ENCODE results near the gene CAP2. TPM values are rescaled to one million over a fixed set of nuclear protein-coding genes. Genes with fewer than 3 reads are reported as not detected.

CAP2 gene
- total RNA-seq, 1 donor from 2014 or later, result 7.1 TPM

DNA sequence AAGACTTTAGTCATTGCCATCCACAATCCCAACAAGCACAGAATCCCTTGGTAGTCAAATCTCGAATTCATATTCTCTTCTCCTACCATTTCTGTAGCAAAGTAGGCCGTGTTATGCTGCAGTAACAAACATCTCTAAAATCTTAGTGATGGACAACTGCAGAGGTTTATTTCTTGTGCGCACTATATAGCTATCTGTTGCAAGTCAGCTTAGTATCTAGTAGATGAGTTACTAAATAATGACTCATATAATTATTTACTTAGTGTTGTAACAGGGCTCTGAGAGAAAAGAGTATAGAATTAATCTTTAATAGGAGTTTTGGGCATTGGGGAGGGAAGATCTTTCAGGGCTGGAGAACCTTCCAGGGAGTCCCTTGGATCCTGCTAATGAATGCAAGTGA is 73.3 kb downstream of the CAP2 start:
- intact Hi-C loops (cut with DNase I), result no loop called here
- ATAC-seq (no peak), DNase-seq (ENCODE audit: low spot score) (no peak)

DNA sequence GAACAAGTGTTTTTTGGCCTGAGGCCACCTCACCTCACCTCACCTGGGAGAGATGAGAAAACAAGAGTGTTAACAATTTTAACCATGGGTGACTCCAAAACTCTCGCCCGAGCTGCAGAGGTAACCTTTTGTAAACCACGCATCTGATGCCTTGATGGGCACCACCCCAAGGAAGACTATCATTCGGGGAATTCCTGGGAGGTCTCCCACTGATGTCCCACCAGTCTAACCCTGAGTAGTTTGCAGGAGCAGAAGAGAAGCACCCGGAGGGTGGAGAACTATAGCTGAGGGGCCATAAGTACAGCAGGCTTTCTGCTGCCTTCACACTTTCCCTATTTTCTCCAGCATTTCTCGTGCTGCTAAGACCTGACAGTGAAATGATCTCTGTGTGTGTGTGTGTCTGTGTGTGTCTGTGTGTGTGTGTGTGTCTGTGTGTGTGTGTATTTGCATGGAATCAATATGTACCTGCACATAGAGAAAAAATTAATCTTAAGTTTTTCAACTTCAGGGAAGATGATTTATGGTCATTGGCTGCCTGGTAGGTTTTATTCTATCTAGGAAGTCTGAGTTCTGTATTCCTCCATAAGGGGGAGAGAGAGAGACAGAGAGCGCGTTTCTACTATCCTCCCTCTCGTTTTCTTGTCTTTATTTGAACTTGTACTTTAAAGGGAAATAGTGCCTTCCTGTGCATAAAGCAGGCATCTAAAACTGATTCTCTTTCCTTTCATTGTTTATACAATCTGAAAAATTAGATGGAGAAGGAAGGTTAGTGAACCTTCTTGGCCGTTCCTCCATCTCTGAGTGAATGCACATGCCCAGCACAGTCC is 75.8 kb downstream of the CAP2 start:
- intact Hi-C loops (cut with DNase I), result no loop called here
- ATAC-seq (peak; percentile 57), DNase-seq (ENCODE audit: low spot score) (no peak)

DNA sequence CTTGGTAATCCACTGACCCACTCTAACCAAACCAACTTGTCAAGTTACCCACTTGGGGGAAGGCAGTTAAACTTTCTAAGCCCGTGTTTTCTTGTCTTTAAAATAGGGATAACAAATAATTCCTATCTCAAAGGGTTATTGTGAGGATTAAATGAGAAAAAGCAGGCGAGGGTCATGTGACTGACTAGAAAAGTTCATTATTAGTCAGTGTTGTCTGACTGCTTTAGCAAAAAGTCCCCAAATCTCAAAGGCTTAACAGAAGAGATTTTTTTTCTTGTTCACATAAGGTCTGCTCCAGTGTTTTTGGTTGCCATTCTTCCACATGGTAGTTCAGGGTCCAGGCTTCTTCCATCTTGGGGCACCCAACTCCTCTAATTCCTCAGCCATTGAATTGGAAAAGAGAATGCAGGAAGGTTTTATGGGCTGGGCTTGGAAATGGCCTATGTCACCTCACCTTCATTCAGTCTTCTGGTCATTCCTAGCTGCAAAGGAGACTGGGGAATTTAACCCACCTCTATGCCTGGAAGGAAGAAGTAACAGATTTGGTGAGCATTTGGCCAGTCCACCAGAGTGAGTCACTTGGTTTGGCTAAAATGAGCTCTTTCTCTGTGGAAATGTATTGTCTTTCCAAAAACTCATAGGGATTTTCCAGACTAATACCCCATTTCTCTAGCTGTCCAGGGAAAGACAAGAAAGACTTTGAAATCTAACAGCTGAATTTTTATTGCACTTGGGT is 77.0 kb downstream of the CAP2 start:
- intact Hi-C loops (cut with DNase I), result no loop called here
- DNase-seq (ENCODE audit: low spot score) (no peak), ATAC-seq (peak; percentile 54)

DNA sequence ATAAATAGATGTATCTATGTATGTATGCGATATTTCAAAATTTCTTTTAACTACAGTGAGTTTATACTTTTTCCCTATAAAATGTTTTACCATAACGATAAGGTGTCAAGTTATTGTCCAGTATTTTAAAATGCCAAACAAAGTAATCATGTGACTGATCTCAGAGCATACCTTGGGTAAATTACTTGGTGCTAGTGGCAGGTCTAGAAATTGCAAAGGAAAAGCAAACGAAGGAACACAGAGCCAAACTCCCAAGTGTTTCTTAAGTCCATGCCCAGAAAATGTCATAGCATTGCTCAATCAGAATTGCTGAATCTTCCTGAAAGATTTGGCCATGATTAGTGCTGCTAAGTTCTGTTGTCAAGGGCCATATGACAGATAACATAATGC is 77.5 kb downstream of the CAP2 start:
- DNase-seq (ENCODE audit: low spot score), result no peak
- peak; percentile 90 for ATAC-seq
- intact Hi-C loops (cut with DNase I), result no loop called here

DNA sequence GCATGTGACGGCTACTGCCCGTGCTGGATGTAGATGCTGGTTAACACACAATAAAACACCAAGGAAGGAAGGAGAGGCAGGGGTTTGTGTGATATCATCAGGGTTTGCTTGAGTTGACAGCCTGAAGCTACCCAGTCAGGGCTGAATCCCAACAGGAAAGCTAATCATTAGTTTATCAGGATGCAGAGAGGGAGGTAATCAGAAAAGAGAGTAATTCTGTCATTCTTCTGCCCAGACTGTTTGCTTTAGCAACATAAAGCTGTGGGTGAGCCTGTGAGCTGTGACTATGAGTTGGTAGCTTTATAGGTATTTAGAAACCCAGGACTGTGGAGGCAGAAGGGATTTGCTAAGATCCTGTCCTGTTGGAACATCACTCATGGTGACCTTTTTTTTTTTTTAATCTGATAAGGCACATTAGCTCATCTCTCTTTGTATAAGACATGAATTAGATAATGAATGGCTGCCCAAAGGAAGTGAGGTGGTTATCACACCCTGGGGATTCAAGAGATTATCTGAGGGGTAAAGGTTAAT is 79.3 kb downstream of the CAP2 start:
- no peak for DNase-seq (ENCODE audit: low spot score)
- ATAC-seq, result no peak
- intact Hi-C loops (cut with DNase I), result no loop called here

DNA sequence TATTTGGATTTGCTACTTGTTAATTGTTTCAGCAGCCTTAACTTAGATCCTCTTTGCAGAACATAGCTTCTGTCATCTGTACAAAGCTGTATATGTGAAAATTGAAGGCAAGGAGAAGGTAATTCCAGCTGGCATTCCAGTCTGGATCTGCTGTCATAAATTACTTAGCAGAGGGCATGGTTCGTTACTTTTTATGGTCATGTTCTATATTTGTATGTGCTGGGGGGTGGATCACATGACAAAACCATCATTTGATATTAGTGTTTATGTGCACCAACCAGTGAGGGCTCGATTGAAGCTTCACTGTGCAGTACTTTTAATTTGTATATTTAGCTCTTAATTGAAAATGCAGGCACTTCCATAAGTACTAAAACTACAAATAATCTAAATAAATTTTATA is 80.2 kb downstream of the CAP2 start:
- ATAC-seq (no peak), DNase-seq (ENCODE audit: low spot score) (no peak)
- intact Hi-C loops (cut with DNase I), result no loop called here

DNA sequence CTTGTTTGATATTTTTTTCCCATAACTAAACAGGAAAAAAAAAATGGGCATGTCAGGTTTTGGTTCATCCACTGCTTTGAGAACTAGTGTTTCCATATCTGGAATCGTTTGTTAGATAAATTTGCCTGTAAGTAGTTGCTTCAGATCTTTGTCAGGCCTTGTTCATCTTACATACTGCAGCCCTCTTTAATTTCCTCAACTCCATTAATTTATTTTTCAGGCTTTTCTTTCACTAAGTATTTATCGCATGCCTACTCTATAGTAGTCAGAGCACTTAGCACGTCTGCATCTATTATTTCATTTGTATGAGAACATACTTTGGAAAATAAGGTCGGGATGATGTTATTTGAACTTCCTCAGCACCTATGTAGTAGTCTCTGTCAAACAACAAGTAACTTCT is 80.9 kb downstream of the CAP2 start:
- intact Hi-C loops (cut with DNase I), result no loop called here

DNA sequence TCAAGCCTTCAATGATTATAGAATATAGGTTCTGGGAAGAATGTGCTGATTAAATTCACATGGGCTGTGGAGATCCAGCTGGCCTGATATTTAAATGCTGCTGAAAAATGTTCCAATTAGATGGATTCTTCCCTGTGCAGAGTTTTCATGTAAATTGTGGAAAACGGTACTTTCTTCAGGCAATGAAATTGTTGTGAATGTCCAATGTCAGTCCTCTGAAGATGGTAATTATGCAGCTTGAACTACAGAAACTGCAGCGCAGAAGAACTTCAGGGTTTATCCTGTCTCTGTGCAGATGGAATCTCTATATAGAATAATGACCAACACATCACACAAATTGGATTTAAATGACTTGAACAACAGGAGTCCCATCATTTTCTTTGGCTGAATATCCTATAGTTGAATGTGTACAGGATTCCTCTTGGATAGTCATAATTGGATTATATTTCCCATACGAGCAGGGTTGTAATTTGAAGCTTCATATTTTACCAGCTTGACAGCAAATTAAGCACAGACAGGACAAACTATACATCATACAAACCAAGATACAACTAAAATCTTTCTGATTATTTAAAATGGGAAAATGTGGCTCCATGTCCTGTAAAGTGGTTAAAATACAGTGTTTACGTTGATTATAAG is 82.3 kb downstream of the CAP2 start:
- DNase-seq (ENCODE audit: low spot score), result no peak
- no peak for ATAC-seq
- intact Hi-C loops (cut with DNase I), result no loop called here

More for the DNA sequence above, 80.9 kb downstream of the CAP2 start:
- no peak for ATAC-seq
- no peak for DNase-seq (ENCODE audit: low spot score)

DNA sequence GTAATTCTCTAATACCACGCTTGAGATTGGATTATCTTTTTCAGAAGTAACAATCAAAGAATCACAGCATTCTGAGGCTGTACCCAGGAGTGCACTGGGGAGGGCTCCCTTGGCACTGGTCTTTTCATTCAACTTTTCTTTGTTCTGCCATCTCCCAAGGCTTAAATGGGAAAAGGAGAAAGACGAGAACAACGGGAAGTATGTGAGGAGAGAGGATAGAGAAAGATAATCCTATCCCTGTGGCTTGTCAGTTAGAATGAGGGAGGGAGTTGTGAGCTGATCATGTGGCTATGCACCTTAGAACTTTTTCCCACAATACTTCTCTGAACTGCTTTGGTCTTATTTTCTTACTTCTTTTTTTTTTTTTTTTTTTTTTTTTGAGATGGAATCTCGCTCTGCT is 83.1 kb downstream of the CAP2 start:
- intact Hi-C loops (cut with DNase I), result no loop called here
- DNase-seq (ENCODE audit: low spot score), result no peak

DNA sequence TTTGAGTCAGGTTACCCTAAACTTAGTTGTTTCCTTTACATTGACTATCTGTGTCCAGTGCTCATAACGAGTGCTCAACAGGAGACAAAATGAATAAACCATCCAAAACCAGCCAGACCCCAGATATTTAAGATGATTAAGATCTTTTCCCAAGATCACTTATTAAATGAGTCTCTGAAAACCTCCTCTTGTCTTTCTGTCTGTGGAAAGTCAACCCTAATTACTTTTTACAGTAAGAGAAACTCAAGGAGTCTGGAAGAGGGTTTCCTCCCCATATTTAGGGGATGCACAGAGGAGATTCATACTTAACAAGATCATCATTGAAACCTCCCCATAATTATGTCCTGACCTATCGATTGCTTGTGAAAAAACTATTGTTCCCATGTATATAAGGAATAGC is 84.0 kb downstream of the CAP2 start:
- intact Hi-C loops (cut with DNase I), result no loop called here
- DNase-seq (ENCODE audit: low spot score) (no peak), ATAC-seq (no peak)

More for the DNA sequence above, 83.1 kb downstream of the CAP2 start:
- no peak for ATAC-seq

DNA sequence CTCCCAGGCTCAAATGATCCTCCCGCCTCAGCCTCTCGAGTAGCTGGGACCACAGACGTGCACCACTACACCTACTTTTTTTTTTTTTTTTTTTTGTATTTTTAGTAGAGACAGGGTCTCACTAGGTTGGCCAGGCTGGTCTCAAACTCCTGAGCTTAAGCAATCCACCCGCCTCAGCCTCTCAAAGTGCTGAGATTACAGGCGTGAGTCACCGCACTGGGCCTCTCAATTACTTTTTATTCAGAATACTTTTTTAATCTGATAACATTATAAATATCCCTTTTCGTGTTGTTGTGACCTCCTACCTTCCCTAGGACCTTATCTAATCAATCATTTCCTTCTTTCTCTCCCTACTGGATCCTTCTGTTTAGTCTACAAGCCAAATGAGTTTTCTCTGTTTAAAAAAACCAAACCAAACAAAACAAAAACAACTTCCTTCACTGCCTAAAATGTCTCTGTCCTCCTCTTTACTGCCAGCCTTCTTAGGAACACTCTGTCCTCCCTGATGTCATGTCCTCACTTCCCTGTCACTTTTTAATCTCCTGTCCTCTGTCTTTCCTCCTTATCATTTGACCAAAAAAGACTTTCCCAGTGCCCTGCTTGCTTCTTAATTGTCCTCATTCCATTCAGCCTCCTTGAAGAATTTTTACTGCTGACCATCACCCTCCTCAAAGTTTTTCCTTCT is 85.0 kb downstream of the CAP2 start:
- DNase-seq (ENCODE audit: low spot score) (no peak), ATAC-seq (no peak)
- intact Hi-C loops (cut with DNase I), result no loop called here

DNA sequence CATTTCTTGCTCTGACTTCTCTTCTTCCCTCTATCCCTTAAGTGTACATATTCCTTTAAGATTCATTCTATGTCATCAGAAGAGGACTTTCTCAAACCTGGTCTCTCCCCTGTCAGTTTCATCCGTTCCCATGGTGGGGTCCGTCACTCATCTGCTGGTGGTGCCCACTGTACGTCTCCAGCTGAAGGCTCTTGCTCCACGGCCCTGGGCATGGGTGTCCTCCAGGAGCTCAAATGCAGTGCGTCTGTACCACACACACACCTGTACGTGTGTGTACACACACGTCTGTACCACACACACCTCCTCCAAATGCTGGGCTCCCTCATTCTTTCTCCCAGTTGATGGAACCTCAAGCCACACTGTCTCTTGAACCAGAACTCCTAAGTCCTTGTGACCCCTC is 85.6 kb downstream of the CAP2 start:
- intact Hi-C loops (cut with DNase I), result no loop called here
- DNase-seq (ENCODE audit: low spot score), result no peak
- no peak for ATAC-seq

DNA sequence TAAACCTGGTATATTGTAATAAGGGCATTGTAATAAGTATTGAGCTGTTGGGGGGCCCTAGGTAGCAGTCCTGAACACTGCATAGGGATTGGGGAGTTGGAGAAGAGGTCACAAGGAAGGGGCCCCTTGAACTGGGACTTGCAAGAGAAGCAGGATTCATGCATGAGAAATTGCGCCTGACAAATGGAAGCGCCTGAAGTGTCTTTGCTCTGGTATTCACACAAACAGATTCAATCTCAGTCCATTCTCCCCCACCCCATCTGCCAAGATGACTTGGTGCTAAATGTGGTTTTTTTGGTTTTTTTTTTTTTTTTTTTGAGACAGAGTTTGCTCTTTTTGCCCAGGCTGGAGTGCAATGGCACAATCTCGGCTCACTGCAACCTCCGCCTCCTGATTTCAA is 87.1 kb downstream of the CAP2 start:
- ATAC-seq, result no peak

DNA sequence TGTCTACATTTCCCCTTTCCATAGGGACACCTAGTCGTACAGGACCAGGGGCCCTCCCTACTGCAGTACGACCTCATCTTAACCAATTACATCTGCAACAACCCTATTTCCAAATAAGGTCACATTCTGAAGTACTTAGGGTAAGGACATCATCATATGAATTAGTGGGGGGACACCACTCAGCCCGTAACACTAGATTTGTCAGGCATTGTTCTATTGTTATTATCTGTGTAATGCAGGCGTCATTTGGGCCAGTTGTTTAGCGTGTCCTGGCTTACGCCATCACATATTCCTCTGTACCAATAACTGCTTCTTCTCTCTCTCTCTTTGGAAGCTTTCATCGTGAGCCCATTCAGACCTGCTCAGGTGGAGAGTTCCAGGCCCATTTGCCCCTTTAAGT is 89.3 kb downstream of the CAP2 start:
- ATAC-seq, result no peak
- intact Hi-C loops (cut with DNase I), result no loop called here
- DNase-seq (ENCODE audit: low spot score), result no peak

More for the DNA sequence above, 87.1 kb downstream of the CAP2 start:
- intact Hi-C loops (cut with DNase I), result no loop called here
- no peak for DNase-seq (ENCODE audit: low spot score)

DNA sequence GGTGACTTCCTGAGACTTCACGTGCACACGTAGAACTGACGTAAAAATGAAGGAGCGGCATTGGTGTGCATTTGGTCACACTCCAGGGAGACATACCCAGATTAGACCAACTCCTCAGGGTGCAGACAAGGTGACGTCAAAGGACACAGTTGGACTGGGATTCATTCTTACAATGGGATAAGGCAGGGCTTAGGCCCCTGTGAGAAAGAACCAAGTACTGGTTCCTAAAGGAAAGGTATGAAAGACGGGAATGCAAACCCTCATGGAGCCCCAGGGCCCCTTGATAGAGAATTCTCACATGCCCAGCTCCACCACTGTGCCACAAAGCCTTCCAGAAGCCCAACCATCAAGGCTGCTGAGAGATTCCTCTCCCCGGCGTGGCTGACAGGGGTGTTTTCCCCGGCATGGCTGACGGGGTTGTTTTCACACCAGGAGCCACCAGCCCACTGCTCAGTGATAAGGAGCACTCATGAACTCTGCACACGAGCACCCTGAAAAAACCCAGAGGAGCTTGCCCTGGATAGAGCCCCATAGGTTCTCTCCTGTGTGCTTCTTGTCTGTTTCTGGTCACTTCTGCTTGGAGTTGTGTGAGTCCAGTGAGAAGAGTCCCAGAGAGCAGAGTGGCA is 90.1 kb downstream of the CAP2 start:
- ATAC-seq, result no peak
- intact Hi-C loops (cut with DNase I), result no loop called here
- no peak for DNase-seq (ENCODE audit: low spot score)

DNA sequence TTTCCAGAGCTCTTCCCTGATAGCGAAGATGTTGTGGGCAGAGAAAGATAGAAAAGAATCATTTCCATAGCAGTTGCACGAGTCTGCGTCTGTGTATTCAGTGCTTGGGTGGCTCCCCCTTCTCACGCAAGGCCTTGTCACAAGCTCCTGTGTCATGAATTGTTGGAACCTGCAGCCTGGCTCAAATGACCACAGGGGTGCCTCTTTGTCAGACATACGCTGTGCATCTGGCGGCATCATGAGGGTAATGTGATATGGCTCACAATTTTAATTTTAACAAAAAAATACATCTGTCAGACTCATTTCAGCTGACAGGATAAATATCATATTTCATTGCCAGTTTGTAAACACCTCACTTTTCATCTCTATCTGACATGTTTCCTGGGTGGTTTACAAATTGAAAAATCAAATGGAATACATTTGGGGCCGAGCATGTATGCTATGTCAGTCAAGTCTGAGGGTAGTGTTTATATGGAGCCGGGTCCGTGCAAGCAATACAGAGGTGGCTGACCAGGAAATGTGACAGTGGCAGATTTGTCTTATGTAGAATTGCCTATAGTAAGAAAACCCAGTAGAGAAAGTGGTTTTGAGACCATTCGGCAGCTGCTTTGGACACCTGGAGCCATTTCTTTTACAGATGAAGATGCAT is 90.9 kb downstream of the CAP2 start:
- intact Hi-C loops (cut with DNase I), result no loop called here
- DNase-seq (ENCODE audit: low spot score) (no peak), ATAC-seq (no peak)

DNA sequence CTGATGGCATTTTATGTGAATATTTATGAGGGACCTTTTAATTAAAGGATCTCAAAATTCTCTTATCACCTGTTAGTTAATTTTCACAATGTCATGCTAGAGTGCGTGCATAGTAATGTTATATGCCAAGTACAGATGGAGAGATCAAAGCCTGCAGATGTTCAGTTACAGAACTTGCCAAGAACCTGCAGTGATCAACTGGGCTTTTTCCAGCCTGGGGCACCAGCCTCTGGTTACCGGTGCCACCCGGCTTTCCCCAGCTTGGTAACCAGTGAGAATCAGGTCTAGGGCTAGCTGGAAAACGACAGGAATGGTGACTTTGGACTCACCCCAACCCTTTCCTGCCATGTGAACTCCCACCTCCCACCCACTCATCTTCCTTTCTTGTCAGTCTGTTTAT is 91.8 kb downstream of the CAP2 start:
- intact Hi-C loops (cut with DNase I), result no loop called here
- no peak for DNase-seq (ENCODE audit: low spot score)
- no peak for ATAC-seq

DNA sequence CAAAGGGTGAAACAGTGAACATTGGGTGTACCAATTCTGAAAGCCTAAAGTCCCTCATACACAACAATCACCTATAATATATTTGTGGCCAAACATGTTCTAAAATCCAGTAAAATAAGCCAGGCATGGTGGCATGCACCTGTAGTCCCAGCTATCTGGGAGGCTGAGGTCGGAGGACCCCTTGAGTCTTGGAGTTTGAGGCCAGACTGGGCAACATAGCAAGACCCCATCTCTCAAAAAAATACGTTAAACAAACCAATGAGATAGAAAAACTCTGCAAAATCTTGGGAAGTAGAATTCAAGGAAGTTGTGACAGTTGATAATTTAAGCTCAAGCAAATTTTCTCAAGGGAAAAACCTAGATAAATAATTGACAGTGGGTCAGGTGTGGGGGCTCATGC is 92.6 kb downstream of the CAP2 start:
- ATAC-seq, result no peak
- no peak for DNase-seq (ENCODE audit: low spot score)
- intact Hi-C loops (cut with DNase I), result no loop called here
